ENCODE measurements around the gene VPS9D1.

DNA sequence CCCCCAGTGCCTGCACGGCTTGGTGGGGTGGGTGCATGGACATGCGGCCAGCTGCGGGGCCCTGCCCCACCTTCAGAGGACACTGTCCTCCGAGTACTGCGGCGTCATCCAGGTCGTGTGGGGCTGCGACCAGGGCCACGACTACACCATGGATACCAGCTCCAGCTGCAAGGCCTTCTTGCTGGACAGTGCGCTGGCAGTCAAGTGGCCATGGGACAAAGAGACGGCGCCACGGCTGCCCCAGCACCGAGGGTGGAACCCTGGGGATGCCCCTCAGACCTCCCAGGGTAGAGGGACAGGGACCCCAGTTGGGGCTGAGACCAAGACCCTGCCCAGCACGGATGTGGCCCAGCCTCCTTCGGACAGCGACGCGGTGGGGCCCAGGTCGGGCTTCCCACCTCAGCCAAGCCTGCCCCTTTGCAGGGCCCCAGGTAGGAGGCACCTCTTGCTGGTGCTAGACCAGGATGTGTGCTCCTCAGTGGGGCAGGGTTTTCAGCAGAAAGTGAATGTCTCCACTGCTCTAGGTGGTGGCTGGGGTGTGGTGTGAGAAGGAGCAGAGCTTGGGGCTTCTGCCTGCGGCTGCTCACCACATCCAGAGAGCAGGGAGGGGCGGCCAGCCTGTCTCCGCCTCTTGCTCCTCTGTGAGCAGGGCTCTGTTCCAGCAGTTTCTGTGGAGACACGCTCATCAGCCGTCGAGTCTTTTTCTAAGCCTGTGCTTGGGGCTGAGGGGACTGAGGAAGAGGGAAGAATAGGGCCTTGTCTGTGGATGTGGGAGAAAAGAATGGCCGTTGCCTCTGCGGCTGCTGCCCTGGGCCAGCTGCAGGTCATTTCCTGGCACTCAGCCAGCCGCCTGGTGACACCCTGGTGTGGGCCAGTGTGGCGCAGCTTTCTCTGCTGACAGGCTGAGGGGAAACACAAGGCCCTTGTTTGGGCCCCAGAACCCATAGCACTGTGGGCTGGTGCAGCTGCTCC is 2.9 kb upstream of the VPS9D1 start:
- TF ChIP-seq, protein P1, sequence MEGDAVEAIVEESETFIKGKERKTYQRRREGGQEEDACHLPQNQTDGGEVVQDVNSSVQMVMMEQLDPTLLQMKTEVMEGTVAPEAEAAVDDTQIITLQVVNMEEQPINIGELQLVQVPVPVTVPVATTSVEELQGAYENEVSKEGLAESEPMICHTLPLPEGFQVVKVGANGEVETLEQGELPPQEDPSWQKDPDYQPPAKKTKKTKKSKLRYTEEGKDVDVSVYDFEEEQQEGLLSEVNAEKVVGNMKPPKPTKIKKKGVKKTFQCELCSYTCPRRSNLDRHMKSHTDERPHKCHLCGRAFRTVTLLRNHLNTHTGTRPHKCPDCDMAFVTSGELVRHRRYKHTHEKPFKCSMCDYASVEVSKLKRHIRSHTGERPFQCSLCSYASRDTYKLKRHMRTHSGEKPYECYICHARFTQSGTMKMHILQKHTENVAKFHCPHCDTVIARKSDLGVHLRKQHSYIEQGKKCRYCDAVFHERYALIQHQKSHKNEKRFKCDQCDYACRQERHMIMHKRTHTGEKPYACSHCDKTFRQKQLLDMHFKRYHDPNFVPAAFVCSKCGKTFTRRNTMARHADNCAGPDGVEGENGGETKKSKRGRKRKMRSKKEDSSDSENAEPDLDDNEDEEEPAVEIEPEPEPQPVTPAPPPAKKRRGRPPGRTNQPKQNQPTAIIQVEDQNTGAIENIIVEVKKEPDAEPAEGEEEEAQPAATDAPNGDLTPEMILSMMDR (IDR thresholded peaks at IDR 0.05; ENCODE audit: low read depth, low read length), result no peak
- no peak for TF ChIP-seq EZH2phosphoT487 (IDR thresholded peaks at IDR 0.05; ENCODE audit: low read depth)
